ENCODE results near the gene PCNX2.
"Not testable (repeated sequence)": the region's sequence is repeated elsewhere in the genome, so short reads cannot be mapped to it uniquely, and the experiment has no call there.

DNA sequence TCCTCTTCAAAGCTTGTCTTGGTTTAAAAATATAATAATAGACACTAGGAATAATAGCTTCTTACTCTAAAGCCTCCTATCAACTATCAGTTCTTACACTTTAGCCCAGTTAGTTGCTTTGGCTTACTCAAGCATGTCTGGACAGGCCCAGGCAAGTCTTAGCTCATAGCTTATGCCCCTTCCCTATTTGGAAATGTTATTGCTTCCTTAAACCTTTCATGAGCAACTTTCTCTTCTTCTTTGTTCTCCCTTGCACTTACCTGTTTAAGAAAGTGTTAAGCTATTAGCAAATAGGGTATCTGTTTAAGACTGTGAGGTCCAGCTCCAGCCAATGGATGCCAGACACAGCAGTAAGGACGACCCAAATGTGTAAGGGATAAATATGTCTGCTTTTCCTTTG is 115.9 kb downstream of the PCNX2 start:
- not testable (repeated sequence) for TF ChIP-seq POLR2A (IDR thresholded peaks at IDR 0.05; ENCODE audit: low read length); GATA1 (IDR thresholded peaks at IDR 0.05; ENCODE audit: low read depth, low read length)
